GM12878 (cell line): ENCODE results near the gene OFD1. TPM values are rescaled to one million over a fixed set of nuclear protein-coding genes. Genes with fewer than 3 reads are reported as not detected.

Source experiments
- ATAC-seq: fragments of 200-7000 bp; cut with Tn5 transposase; 3 replicates; pipeline ENCODE4 v1.9.1; 2020; ENCODE audit warnings: mild to moderate bottlenecking, moderate library complexity
- BruUV-seq: library from RNA; stranded (reverse); fragments of 400-500 nt; replicated peaks from 2 replicates; lab custom pipeline; 2021; lab: Mats Ljungman, UMichigan
- CTCF ChIA-PET: fragments of 300-600 bp; sonication (Branson Sonifier 250); formaldehyde crosslinking; extraction: SDS; loops from one replicate; lab custom pipeline; 2021; ENCODE audit warnings: inconsistent platforms; lab: Yijun Ruan, JAX
- POLR2A ChIA-PET: fragments of 350-600 bp; formaldehyde crosslinking; extraction: SDS; loops from one replicate; lab custom pipeline; 2021; ENCODE audit warnings: inconsistent platforms; lab: Charles Lee
- RAD21 ChIA-PET: fragments of 300-600 bp; sonication (Branson Sonifier 250); formaldehyde crosslinking; loops from one replicate; lab custom pipeline; 2023; ENCODE audit warnings: antibody characterized with exemption; ENCODE audit not compliant: unreplicated experiment; lab: Charles Lee
- SMC1A ChIA-PET: fragments of 300-600 bp; sonication (Branson Sonifier 250); formaldehyde crosslinking; loops from one replicate; lab custom pipeline; 2023; ENCODE audit not compliant: unreplicated experiment, uncharacterized antibody; lab: Charles Lee
- DNase-seq: peaks from one replicate; pipeline ENCODE4 v3.0.0-alpha.2; 2011; ENCODE audit warnings: low read depth, low spot score
- FAIRE-seq: peaks from 3 replicates; lab custom pipeline; 2011; peaks lifted over from hg19 to GRCh38; lab: Jason Lieb, UNC
- H2AFZ ChIP-seq: 2 replicates; pipeline ENCODE4 v1.6.0; 2011; ENCODE audit warnings: low read depth, low read length, control low read depth; ENCODE audit not compliant: control insufficient read depth
- H3K27ac ChIP-seq: 2 replicates; pipeline ENCODE4 v1.5.1; 2011; ENCODE audit warnings: control low read depth; ENCODE audit not compliant: control insufficient read depth, insufficient read depth
- H3K27me3 ChIP-seq, 2 experiments: replicated peaks in 1 of 2; 2 replicates each; pipeline versions ENCODE4 v1.6.0 to v1.6.1; 2011; ENCODE audit warnings: low read length in 1 of 2; ENCODE audit not compliant: control insufficient read depth in 2 of 2, insufficient read depth in 2 of 2
- H3K36me3 ChIP-seq, 2 experiments: 2 replicates each; pipeline ENCODE4 v1.5.1; 2011; ENCODE audit warnings: low read length in 1 of 2; ENCODE audit not compliant: control insufficient read depth in 2 of 2, insufficient read depth in 2 of 2
- H3K4me1 ChIP-seq: 2 replicates; pipeline ENCODE4 v1.6.1; 2011; ENCODE audit warnings: mild to moderate bottlenecking, low read length, moderate library complexity, mixed read lengths; ENCODE audit not compliant: control insufficient read depth, insufficient read depth
- H3K4me2 ChIP-seq: 2 replicates; pipeline ENCODE4 v1.6.0; 2011; ENCODE audit warnings: control low read depth; ENCODE audit not compliant: control insufficient read depth, insufficient read depth
- H3K4me3 ChIP-seq: fragments of 200-600 bp; sonication (generic); 2 replicates; pipeline ENCODE4 v1.5.1; 2016
- H3K79me2 ChIP-seq: 2 replicates; pipeline ENCODE4 v1.6.0; 2011; ENCODE audit warnings: low read length; ENCODE audit not compliant: control insufficient read depth, insufficient read depth
- H3K9ac ChIP-seq: 2 replicates; pipeline ENCODE4 v1.8.0; 2011; ENCODE audit warnings: low read length, control low read depth, mixed read lengths; ENCODE audit not compliant: control insufficient read depth, insufficient read depth
- H3K9me3 ChIP-seq: replicated peaks from 3 replicates; pipeline ENCODE4 v1.5.1; 2011; ENCODE audit warnings: mild to moderate bottlenecking, low read length; ENCODE audit not compliant: control insufficient read depth, insufficient read depth
- H4K20me1 ChIP-seq: 2 replicates; pipeline ENCODE4 v1.6.0; 2011; ENCODE audit not compliant: control insufficient read depth, insufficient read depth
- MLLT1 ChIP-seq: fragments of 450-650 bp; IDR thresholded peaks from 2 replicates; pipeline ENCODE4 v1.6.1; 2016; ENCODE audit warnings: mild to moderate bottlenecking
- POLR2AphosphoS5 ChIP-seq: IDR thresholded peaks from 2 replicates; pipeline ENCODE4 v1.6.1; 2011; ENCODE audit warnings: mild to moderate bottlenecking, low read length, inconsistent platforms
- ZBED1 ChIP-seq: IDR thresholded peaks from 2 replicates; pipeline ENCODE4 v1.6.1; 2016; ENCODE audit warnings: borderline replicate concordance
- WGBS: methylation state at CpG from one replicate; pipeline ENCODE4 v1.1.6; 2016; ENCODE audit warnings: low lambda C conversion rate; ENCODE audit not compliant: insufficient replicate concordance, insufficient coverage; ENCODE audit errors: missing lambda C conversion rate; 5-methylcytosine and 5-hydroxymethylcytosine counted together
- in situ Hi-C: fragments of 300-500 bp; cut with MboI; formaldehyde crosslinking; loops from 9 replicates; pipeline ENCODE4 v1.14.3; 2018; ENCODE audit warnings: mixed read lengths
- intact Hi-C: fragments of 100-400 bp; cut with micrococcal nuclease; formaldehyde crosslinking; loops from one replicate; pipeline ENCODE4 v1.14.2; 2022; ENCODE audit not compliant: unreplicated experiment
- polyA plus RNA-seq, 11 experiments: library from polyadenylated mRNA; depleted of rRNA in 4 of 11; unstranded in 6 of 11; stranded (reverse) in 5 of 11; fragments of >200 nt; fragmentation: Nextera tagmentation in 4 of 11; fragmentation: Illumina TruSeq in 1 of 11; extraction: Ambion mirVana in 4 of 11; extraction: Trizol in 1 of 11; gene quantifications; 1 replicate in 1 of 11; 2 replicates in 10 of 11; pipeline versions ENCODE4 v1.2.1 to v1.2.3, GENCODE V29; 2011 to 2016; ENCODE audit warnings: inconsistent platforms in 2 of 11, missing spikeins in 2 of 11, low read depth in 1 of 11
- total RNA-seq, 4 experiments: library from RNA; depleted of rRNA in 3 of 4; stranded (reverse); fragments of >200 nt in 3 of 4; fragmentation: Illumina TruSeq in 1 of 4; extraction: Trizol in 1 of 4; gene quantifications; 2 replicates each; pipeline versions ENCODE4 v1.2.1 to v1.2.3, GENCODE V29; 2013 to 2021

Gene OFD1
- total and polyA plus RNA-seq, 10 of the 15 experiments (the other 5 are each of a cell fraction or from before 2014, with no cell fraction given), result 22.4 to 77.2 (median 34.1) TPM

- H3K9me3 ChIP-seq, result no peaks in the 10 kb centered on the region
- peak overlapping the region; percentile 91 for H3K27ac ChIP-seq
- no peaks in the 10 kb centered on the region for H3K27me3 ChIP-seq
- ChIA-PET SMC1A (interaction anchor here (0.6 to 6.4 kb wide), 18 partner anchors 9 to 340 kb away, joined by 3 to 79 read pairs (median 6); partner anchors contain the start of genes OFD1 and TRAPPC2), CTCF (interaction anchor here (1.0 to 3.2 kb wide), 12 partner anchors 9 to 63 kb away, joined by 3 to 16 read pairs (median 5); no protein-coding TSS in a partner anchor), RAD21 (interaction anchor here (0.6 to 7.0 kb wide), 15 partner anchors 9 to 1464 kb away, joined by 3 to 68 read pairs (median 4); partner anchors contain the start of genes GEMIN8, OFD1 and TRAPPC2), POLR2A (interaction anchor here (0.8 to 5.1 kb wide), 12 partner anchors 9 to 166 kb away, joined by 3 to 49 read pairs (median 6); partner anchors contain the start of genes OFD1 and TRAPPC2)
- ATAC-seq (peak; percentile 0; the same call in 1 of the 3 replicates), FAIRE-seq (no peak), DNase-seq (no peak)
- H2AFZ ChIP-seq, result peak overlapping the region; percentile 77
- H3K4me1 ChIP-seq, result peaks cover 16% of the 10 kb centered on the region
- no peaks in the 10 kb centered on the region for H4K20me1 ChIP-seq
- intact Hi-C loops, result loop anchor here (5.0 kb wide), 1 partner anchor 606 kb away; no protein-coding TSS in a partner anchor
- no peaks in the 10 kb centered on the region for H3K36me3 ChIP-seq
- TF ChIP-seq POLR2AphosphoS5 (peak; percentile 3; the same call in 1 of the 2 replicates), MLLT1 (0 out of 2 replicates have a peak, but pooled peaks have one; percentile 38), ZBED1 (no peak; the same call in 1 of the 2 replicates)
- 9% methylated on average over 13 of the region's 13 CpGs for WGBS
- peaks cover 47% of the 10 kb centered on the region for H3K79me2 ChIP-seq
- peak overlapping the region; percentile 93 for H3K9ac ChIP-seq
- peak overlapping the region; percentile 84 for H3K4me3 ChIP-seq
- TSS peak; percentile 95 for BruUV-seq
- peak overlapping the region; percentile 75 for H3K4me2 ChIP-seq
- in situ Hi-C loops, result no loop called here
Measured at GRCh38 chrX:13688384-13688957, 46.1 kb upstream of the OFD1 start.
